HepG2 (cell line): ENCODE results near the gene INO80E. TPM values are rescaled to one million over a fixed set of nuclear protein-coding genes. Genes with fewer than 3 reads are reported as not detected.
A peak's percentile ranks its signal among the peaks of the same experiment; 100 is the strongest.

ENCODE experiments used
- AFF4 ChIP-seq: sonication (generic); formaldehyde crosslinking; IDR thresholded peaks from 2 replicates; pipeline ENCODE4 v1.4.0; 2020; ENCODE audit warnings: missing genetic modification reagents
- FOSL1 ChIP-seq: sonication (generic); formaldehyde crosslinking; IDR thresholded peaks from 2 replicates; pipeline ENCODE4 v1.9.0; 2021; ENCODE audit warnings: missing genetic modification reagents, borderline replicate concordance
- GMEB2 ChIP-seq: IDR thresholded peaks from 2 replicates; pipeline ENCODE4 v1.6.1; 2016; ENCODE audit warnings: missing biosample characterization, missing genetic modification reagents, low read depth
- HNF4G ChIP-seq, 2 experiments: sonication (generic) in 1 of 2; formaldehyde crosslinking in 1 of 2; IDR thresholded peaks; 2 replicates each; pipeline versions ENCODE4 v1.4.0 to v1.6.1; 2011 to 2020; ENCODE audit warnings: borderline replicate concordance in 2 of 2, low read depth in 2 of 2, mild to moderate bottlenecking in 2 of 2, low read length in 1 of 2, missing genetic modification reagents in 1 of 2, moderate library complexity in 1 of 2
- MLXIP ChIP-seq: sonication (generic); formaldehyde crosslinking; IDR thresholded peaks from 2 replicates; pipeline ENCODE4 v1.9.0; 2021; ENCODE audit warnings: missing genetic modification reagents, borderline replicate concordance
- MTF1 ChIP-seq: sonication (generic); formaldehyde crosslinking; IDR thresholded peaks from 2 replicates; pipeline ENCODE4 v1.5.0; 2020; ENCODE audit warnings: missing genetic modification reagents
- NONO ChIP-seq, 2 experiments: fragments of 450-650 bp in 1 of 2; sonication (generic) in 1 of 2; formaldehyde crosslinking in 1 of 2; IDR thresholded peaks in 1 of 2; conservative IDR thresholded peaks in 1 of 2; 2 replicates each; pipeline versions ENCODE4 v1.6.1 to v1.8.0; 2017 to 2022; ENCODE audit warnings: mild to moderate bottlenecking in 1 of 2, missing genetic modification reagents in 1 of 2, moderate library complexity in 1 of 2
- SIN3A ChIP-seq: IDR thresholded peaks from 2 replicates; pipeline ENCODE4 v1.6.1; 2011; ENCODE audit warnings: low read depth, mild to moderate bottlenecking, control low read depth, low read length, borderline replicate concordance
- TAF15 ChIP-seq: fragments of 200-400 bp; formaldehyde crosslinking; IDR thresholded peaks from one replicate; pipeline ENCODE4 v1.6.1; 2018; ENCODE audit warnings: mild to moderate bottlenecking, low read depth, low read length; ENCODE audit not compliant: poor library complexity, severe bottlenecking
- TCF7L2 ChIP-seq: IDR thresholded peaks from 2 replicates; pipeline ENCODE4 v1.6.1; 2011; ENCODE audit warnings: mild to moderate bottlenecking, low read depth, low read length, moderate library complexity
- XBP1 ChIP-seq: sonication (generic); formaldehyde crosslinking; IDR thresholded peaks from 2 replicates; pipeline ENCODE4 v1.5.0; 2020; ENCODE audit warnings: missing genetic modification reagents
- ZBTB21 ChIP-seq: sonication (generic); formaldehyde crosslinking; IDR thresholded peaks from 2 replicates; pipeline ENCODE4 v1.4.0; 2020; ENCODE audit warnings: missing genetic modification reagents
- ZBTB38 ChIP-seq: sonication (generic); formaldehyde crosslinking; IDR thresholded peaks from 2 replicates; pipeline ENCODE4 v1.5.1; 2020; ENCODE audit warnings: mild to moderate bottlenecking, missing genetic modification reagents
- ZMAT5 ChIP-seq: sonication (generic); formaldehyde crosslinking; IDR thresholded peaks from 2 replicates; pipeline ENCODE4 v1.5.0; 2020; ENCODE audit warnings: mild to moderate bottlenecking, low read depth, missing genetic modification reagents, borderline replicate concordance
- ZMYM2 ChIP-seq: sonication (generic); formaldehyde crosslinking; IDR thresholded peaks from 2 replicates; pipeline ENCODE4 v1.8.0; 2022; ENCODE audit warnings: mild to moderate bottlenecking, missing genetic modification reagents
- ZNF121 ChIP-seq: sonication (generic); formaldehyde crosslinking; IDR thresholded peaks from 2 replicates; pipeline ENCODE4 v1.5.0; 2020; ENCODE audit warnings: mild to moderate bottlenecking, missing genetic modification reagents
- ZNF619 ChIP-seq: sonication (generic); formaldehyde crosslinking; IDR thresholded peaks from 2 replicates; pipeline ENCODE4 v1.4.0; 2020; ENCODE audit warnings: mild to moderate bottlenecking, missing genetic modification reagents
- ZNF776 ChIP-seq: sonication (generic); formaldehyde crosslinking; IDR thresholded peaks from 2 replicates; pipeline ENCODE4 v1.4.0; 2020; ENCODE audit warnings: mild to moderate bottlenecking, missing genetic modification reagents
- ZNF841 ChIP-seq: sonication (generic); formaldehyde crosslinking; IDR thresholded peaks from 2 replicates; pipeline ENCODE4 v1.8.1; 2023; ENCODE audit warnings: missing genetic modification reagents, borderline replicate concordance
- polyA plus RNA-seq, 8 experiments: library from polyadenylated mRNA; depleted of rRNA in 3 of 8; stranded (reverse) in 7 of 8; unstranded in 1 of 8; fragments of >200 nt; fragmentation: Illumina TruSeq in 4 of 8; extraction: Trizol in 4 of 8; gene quantifications; 2 replicates each; pipeline versions ENCODE4 v1.2.1 to v1.2.3, GENCODE V29; 2011 to 2016; ENCODE audit warnings: low read depth in 4 of 8, missing spikeins in 1 of 8, mixed read lengths in 1 of 8; ENCODE audit not compliant: insufficient read depth in 1 of 8
- total RNA-seq, 5 experiments: library from RNA; depleted of rRNA; stranded (reverse); fragments of >200 nt; fragmentation: Illumina TruSeq; extraction: Trizol; gene quantifications; 2 replicates each; pipeline ENCODE4 v1.2.3, GENCODE V29; 2016; ENCODE audit warnings: low read depth in 1 of 5

INO80E gene
- total and polyA plus RNA-seq, 2 of the 13 experiments (the other 11 are each of a cell fraction or from before 2014, with no cell fraction given) = 25.8 to 45.6 TPM

GRCh38 chr16:29973384-29974246, 22.4 kb upstream of the INO80E start, which contains the start of gene TAOK2 (continued):
- TF ChIP-seq ZBTB38 (CRISPR knock-in tag) (peak; percentile 98), MTF1 (CRISPR knock-in tag) (no peak), ZNF619 (CRISPR knock-in tag) (no peak), ZNF841 (no peak), ZNF121 (CRISPR knock-in tag) (0 out of 2 replicates have a peak, but pooled peaks have one; percentile 8), FOSL1 (CRISPR knock-in tag) (no peak), ZMYM2 (CRISPR knock-in tag) (peak; percentile 51; the same call in 1 of the 2 replicates), ZNF776 (CRISPR knock-in tag) (no peak; the same call in 1 of the 2 replicates), TCF7L2 (no peak), NONO (IDR thresholded peaks at IDR 0.05) (no peak), NONO (CRISPR knock-in tag; conservative IDR thresholded peaks at IDR 0.05) (peak; percentile 98), SIN3A (peak; percentile 89; the same call in 1 of the 2 replicates), MLXIP (CRISPR knock-in tag) (peak; percentile 87; the same call in 1 of the 2 replicates), HNF4G (IDR thresholded peaks at IDR 0.05; ENCODE audit: borderline replicate concordance, low read depth, low read length) (no peak; the same call in 1 of the 2 replicates), HNF4G (CRISPR knock-in tag; IDR thresholded peaks at IDR 0.05; ENCODE audit: borderline replicate concordance, low read depth) (peak; percentile 34; the same call in 1 of the 2 replicates), GMEB2 (CRISPR knock-in tag) (peak; percentile 27; the same call in 1 of the 2 replicates), ZBTB21 (CRISPR knock-in tag) (peak; percentile 13; the same call in 1 of the 2 replicates), ZMAT5 (no peak), AFF4 (CRISPR knock-in tag) (no peak), XBP1 (CRISPR knock-in tag) (peak; percentile 73; the same call in 1 of the 2 replicates), TAF15 (peak; percentile 90)
